SU-DHL-6 (cell line): Measurements from ENCODE around the gene PLAC1.

Source experiments
- H2AFZ ChIP-seq: fragments of 200-600 bp; sonication (generic); 2 replicates; pipeline ENCODE4 v1.6.1; 2014; ENCODE audit warnings: low read depth, mild to moderate bottlenecking, moderate library complexity, mixed read lengths, antibody characterized with exemption, low read length; ENCODE audit not compliant: severe bottlenecking
- H3F3A ChIP-seq: fragments of 200-600 bp; shearing (Covaris generic); 2 replicates; pipeline ENCODE4 v1.6.0; 2016; ENCODE audit warnings: antibody characterized with exemption, mild to moderate bottlenecking; ENCODE audit not compliant: insufficient read depth
- H3K27ac ChIP-seq: fragments of 200-600 bp; sonication (generic); 2 replicates; pipeline ENCODE4 v1.5.1; 2016; ENCODE audit warnings: low read depth, mild to moderate bottlenecking, low read length, moderate library complexity, mixed read lengths
- H3K27me3 ChIP-seq: fragments of 200-600 bp; sonication (generic), shearing (Covaris generic); 2 replicates; pipeline ENCODE4 v1.6.0; 2014; ENCODE audit warnings: mild to moderate bottlenecking, low read length
- H3K36me3 ChIP-seq: fragments of 200-600 bp; sonication (generic); 2 replicates; pipeline ENCODE4 v1.6.1; 2014; ENCODE audit warnings: mild to moderate bottlenecking, low read length, mixed read lengths
- H3K4me2 ChIP-seq: fragments of 300-600, 200-600 bp; shearing (Covaris generic), sonication (generic); 2 replicates; pipeline ENCODE4 v1.6.0; 2014; ENCODE audit warnings: low read length, low read depth, mild to moderate bottlenecking; ENCODE audit not compliant: poor library complexity, severe bottlenecking
- H3K4me3 ChIP-seq: fragments of 200-600 bp; sonication (generic); 2 replicates; pipeline ENCODE4 v1.5.1; 2014; ENCODE audit warnings: antibody characterized with exemption, low read length, mild to moderate bottlenecking, mixed read lengths; ENCODE audit not compliant: insufficient read depth, poor library complexity, severe bottlenecking
- H3K79me2 ChIP-seq: fragments of 200-600 bp; sonication (generic); 2 replicates; pipeline ENCODE4 v1.6.1; 2014; ENCODE audit warnings: mild to moderate bottlenecking, low read length, moderate library complexity; ENCODE audit not compliant: insufficient read depth
- H3K9ac ChIP-seq: fragments of 200-600 bp; sonication (generic); 2 replicates; pipeline ENCODE4 v1.7.0; 2014; ENCODE audit warnings: mild to moderate bottlenecking, low read length
- H3K9me2 ChIP-seq: fragments of 200-600 bp; sonication (generic); replicated peaks from 2 replicates; pipeline ENCODE4 v1.6.1; 2014; ENCODE audit warnings: low read length; ENCODE audit not compliant: insufficient read depth
- H3K9me3 ChIP-seq: fragments of 200-600 bp; sonication (generic); 2 replicates; pipeline ENCODE4 v1.6.1; 2014; ENCODE audit warnings: low read length, mixed read lengths; ENCODE audit not compliant: insufficient read depth
- H4K20me1 ChIP-seq: fragments of 200-600 bp; sonication (generic); 2 replicates; pipeline ENCODE4 v1.6.1; 2014; ENCODE audit warnings: low read depth, mild to moderate bottlenecking, antibody characterized with exemption, low read length, moderate library complexity, mixed read lengths
- EZH2phosphoT487 ChIP-seq: fragments of 200-600 bp; sonication (generic), shearing (Covaris generic); conservative IDR thresholded peaks from 2 replicates; pipeline ENCODE4 v1.6.1; 2018; ENCODE audit warnings: mild to moderate bottlenecking, antibody characterized with exemption, low read length, moderate library complexity, mixed read lengths
- TF ChIP-seq, protein P1 (sequence below): fragments of 200-600 bp; sonication (generic); IDR thresholded peaks from one replicate; pipeline ENCODE4 v1.5.1; 2017; ENCODE audit warnings: antibody characterized with exemption, mild to moderate bottlenecking, low read length, moderate library complexity; ENCODE audit not compliant: insufficient read depth, poor library complexity, severe bottlenecking

Gene PLAC1

DNA sequence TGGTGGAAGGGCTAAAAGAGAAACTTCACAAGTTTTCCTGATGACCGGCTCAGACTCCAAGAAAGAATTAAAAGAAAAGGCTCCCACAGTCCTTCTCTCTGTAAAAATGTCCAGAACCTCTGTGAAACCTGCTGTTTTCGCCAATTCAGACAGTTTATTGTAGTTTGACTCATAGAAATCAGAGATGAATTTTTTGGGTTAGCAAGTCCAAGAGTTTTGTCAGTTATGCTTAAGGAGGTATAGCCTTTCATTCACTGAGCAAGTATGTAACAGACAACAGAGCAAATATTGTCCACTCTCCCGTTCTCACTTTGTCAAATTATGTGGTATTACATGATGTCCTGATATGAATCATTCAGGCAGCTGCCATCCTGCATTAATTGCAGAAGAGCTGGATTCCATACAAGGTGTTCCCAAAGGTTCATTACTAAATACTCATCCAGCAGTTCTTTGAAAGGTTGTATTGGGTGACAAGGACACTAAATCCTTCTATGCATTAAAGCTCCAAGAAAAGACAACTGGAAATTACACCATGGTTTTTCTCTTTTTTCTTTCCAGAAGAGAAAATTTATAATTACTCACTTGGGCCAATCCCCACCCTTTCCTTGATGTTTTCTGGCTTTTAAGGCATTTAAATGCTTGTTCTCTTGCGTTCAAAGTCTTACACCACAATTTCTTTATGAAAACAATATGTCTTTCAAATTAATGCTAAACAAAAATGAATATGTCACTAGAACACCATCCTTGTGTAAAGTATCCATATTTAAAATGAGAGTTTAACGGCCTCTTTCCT, 30.0 kb upstream of the PLAC1 start:
- no peaks in the 10 kb centered on the region for H3K27me3 ChIP-seq
- H3K27ac ChIP-seq, result no peak overlapping the region
- no peak overlapping the region for H3K4me3 ChIP-seq
- no peaks in the 10 kb centered on the region for H3K9me3 ChIP-seq
- no peak overlapping the region for H2AFZ ChIP-seq
- no peak overlapping the region for H3K4me2 ChIP-seq
- H3K79me2 ChIP-seq, result no peaks in the 10 kb centered on the region
- H3K9me2 ChIP-seq, result no peaks in the 10 kb centered on the region
- no peak overlapping the region for H3K9ac ChIP-seq
- TF ChIP-seq, protein P1, sequence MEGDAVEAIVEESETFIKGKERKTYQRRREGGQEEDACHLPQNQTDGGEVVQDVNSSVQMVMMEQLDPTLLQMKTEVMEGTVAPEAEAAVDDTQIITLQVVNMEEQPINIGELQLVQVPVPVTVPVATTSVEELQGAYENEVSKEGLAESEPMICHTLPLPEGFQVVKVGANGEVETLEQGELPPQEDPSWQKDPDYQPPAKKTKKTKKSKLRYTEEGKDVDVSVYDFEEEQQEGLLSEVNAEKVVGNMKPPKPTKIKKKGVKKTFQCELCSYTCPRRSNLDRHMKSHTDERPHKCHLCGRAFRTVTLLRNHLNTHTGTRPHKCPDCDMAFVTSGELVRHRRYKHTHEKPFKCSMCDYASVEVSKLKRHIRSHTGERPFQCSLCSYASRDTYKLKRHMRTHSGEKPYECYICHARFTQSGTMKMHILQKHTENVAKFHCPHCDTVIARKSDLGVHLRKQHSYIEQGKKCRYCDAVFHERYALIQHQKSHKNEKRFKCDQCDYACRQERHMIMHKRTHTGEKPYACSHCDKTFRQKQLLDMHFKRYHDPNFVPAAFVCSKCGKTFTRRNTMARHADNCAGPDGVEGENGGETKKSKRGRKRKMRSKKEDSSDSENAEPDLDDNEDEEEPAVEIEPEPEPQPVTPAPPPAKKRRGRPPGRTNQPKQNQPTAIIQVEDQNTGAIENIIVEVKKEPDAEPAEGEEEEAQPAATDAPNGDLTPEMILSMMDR, result no peak
- TF ChIP-seq EZH2phosphoT487, result no peak
- H4K20me1 ChIP-seq, result no peaks in the 10 kb centered on the region
- no peaks in the 10 kb centered on the region for H3F3A ChIP-seq
- H3K36me3 ChIP-seq, result no peaks in the 10 kb centered on the region

DNA sequence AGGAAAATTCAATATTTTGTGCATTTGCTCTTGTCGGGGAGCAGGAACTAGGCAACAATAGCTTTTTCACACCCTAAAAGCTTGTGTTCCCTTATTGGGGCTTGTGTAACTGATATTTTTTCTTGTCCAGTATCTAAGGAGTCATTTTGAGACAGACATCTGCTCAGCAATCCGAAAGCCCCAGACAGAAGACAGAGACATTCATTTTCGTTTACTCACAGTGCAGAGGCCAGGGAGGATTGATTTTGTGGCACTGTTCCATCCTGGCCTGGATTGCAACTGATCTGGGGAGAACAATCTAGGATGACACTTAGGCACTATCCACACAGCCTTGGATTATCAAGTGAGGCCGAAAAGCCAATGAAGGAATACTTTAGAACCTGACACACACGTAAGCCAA, 27.4 kb upstream of the PLAC1 start:
- no peaks in the 10 kb centered on the region for H3K27me3 ChIP-seq
- no peak overlapping the region for H2AFZ ChIP-seq
- no peaks in the 10 kb centered on the region for H3F3A ChIP-seq
- no peak overlapping the region for H3K27ac ChIP-seq
- no peaks in the 10 kb centered on the region for H3K9me2 ChIP-seq
- TF ChIP-seq, protein P1, result no peak
- no peak for TF ChIP-seq EZH2phosphoT487
- no peak overlapping the region for H3K4me2 ChIP-seq
- no peaks in the 10 kb centered on the region for H3K79me2 ChIP-seq
- H3K36me3 ChIP-seq, result no peaks in the 10 kb centered on the region
- H3K4me3 ChIP-seq, result no peak overlapping the region
- H4K20me1 ChIP-seq, result no peaks in the 10 kb centered on the region
- no peak overlapping the region for H3K9ac ChIP-seq
- no peaks in the 10 kb centered on the region for H3K9me3 ChIP-seq

DNA sequence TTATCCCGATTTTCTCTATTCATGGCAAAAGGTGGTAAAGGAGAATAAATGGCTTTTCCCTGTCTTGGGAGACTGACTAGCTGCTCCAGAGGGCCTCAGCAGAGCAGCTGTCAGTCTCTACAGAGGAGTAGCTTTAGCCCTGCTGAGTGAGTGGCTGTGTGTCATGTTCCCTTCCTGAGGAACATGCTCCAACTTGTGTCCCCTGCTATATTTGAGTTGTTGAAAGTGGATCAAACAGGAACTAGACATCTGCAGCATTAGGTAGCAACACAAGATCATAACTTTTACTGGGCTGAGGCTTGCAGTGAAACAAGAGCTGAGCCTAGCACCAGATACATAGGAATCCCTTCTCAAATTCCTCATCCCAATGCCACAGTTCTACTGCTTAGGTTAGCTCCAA, 26.7 kb upstream of the PLAC1 start:
- no peak overlapping the region for H3K4me3 ChIP-seq
- no peak overlapping the region for H2AFZ ChIP-seq
- H4K20me1 ChIP-seq, result no peaks in the 10 kb centered on the region
- H3K4me2 ChIP-seq, result no peak overlapping the region
- TF ChIP-seq EZH2phosphoT487, result no peak
- TF ChIP-seq, protein P1, result no peak
- H3F3A ChIP-seq, result no peaks in the 10 kb centered on the region
- H3K79me2 ChIP-seq, result no peaks in the 10 kb centered on the region
- H3K9ac ChIP-seq, result no peak overlapping the region
- no peaks in the 10 kb centered on the region for H3K27me3 ChIP-seq
- no peaks in the 10 kb centered on the region for H3K9me2 ChIP-seq
- no peak overlapping the region for H3K27ac ChIP-seq
- no peaks in the 10 kb centered on the region for H3K36me3 ChIP-seq
- H3K9me3 ChIP-seq, result no peaks in the 10 kb centered on the region
